RWPE1 (cell line): ENCODE data around the gene KDM2A.
"Not testable (repeated sequence)": the region's sequence is repeated elsewhere in the genome, so short reads cannot be mapped to it uniquely, and the experiment has no call there.

Experiments
- CTCF ChIA-PET: fragments of 350-600 bp; sonication (Branson Sonifier 250); formaldehyde crosslinking; extraction: SDS; loops from one replicate; lab custom pipeline; 2021; lab: Yijun Ruan, JAX
- POLR2A ChIA-PET: fragments of 400-600 bp; formaldehyde crosslinking; extraction: SDS; loops from one replicate; lab custom pipeline; 2020; ENCODE audit warnings: antibody characterized with exemption; ENCODE audit not compliant: low non-redundant PET; lab: Yijun Ruan, JAX
- DNase-seq: peaks from one replicate; pipeline ENCODE4 v3.0.0; 2012; ENCODE audit warnings: low spot score
- H3K27ac ChIP-seq: fragments of 450-650 bp; 2 replicates; pipeline ENCODE4 v1.5.1; 2017
- TF ChIP-seq, protein P1 (sequence below): fragments of 450-650 bp; conservative IDR thresholded peaks from 2 replicates; pipeline ENCODE4 v1.5.1; 2017; ENCODE audit warnings: low read depth, mild to moderate bottlenecking

The KDM2A gene

GRCh38 chr11:67197606-67198005 lies 78.5 kb downstream of the KDM2A start:
- no peak for DNase-seq
- TF ChIP-seq, protein P1, sequence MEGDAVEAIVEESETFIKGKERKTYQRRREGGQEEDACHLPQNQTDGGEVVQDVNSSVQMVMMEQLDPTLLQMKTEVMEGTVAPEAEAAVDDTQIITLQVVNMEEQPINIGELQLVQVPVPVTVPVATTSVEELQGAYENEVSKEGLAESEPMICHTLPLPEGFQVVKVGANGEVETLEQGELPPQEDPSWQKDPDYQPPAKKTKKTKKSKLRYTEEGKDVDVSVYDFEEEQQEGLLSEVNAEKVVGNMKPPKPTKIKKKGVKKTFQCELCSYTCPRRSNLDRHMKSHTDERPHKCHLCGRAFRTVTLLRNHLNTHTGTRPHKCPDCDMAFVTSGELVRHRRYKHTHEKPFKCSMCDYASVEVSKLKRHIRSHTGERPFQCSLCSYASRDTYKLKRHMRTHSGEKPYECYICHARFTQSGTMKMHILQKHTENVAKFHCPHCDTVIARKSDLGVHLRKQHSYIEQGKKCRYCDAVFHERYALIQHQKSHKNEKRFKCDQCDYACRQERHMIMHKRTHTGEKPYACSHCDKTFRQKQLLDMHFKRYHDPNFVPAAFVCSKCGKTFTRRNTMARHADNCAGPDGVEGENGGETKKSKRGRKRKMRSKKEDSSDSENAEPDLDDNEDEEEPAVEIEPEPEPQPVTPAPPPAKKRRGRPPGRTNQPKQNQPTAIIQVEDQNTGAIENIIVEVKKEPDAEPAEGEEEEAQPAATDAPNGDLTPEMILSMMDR = no peak
- H3K27ac ChIP-seq = no peak overlapping the region
- CTCF ChIA-PET = interaction anchor here (0.5 kb wide), 1 partner anchor 20 kb away, joined by 3 read pairs; no protein-coding TSS in a partner anchor
- POLR2A ChIA-PET = no interaction called here

DNA sequence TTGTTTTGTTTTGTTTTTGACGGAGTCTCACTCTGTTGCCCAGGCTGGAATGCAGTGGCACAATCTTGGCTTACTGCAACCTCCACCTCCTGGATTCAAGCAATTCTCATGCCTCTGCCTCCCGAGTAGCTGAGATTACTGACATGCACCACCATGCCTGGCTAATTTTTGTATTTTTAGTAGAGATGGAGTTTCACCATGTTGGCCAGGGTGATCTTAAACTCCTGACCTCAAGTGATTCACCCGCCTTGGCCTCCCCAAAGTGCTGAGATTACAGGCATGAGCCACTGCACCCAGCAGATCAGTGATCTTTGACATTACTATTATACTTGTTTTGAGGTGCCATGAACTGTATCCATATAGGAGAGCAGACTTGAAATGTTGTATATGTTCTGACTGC lies 79.7 kb downstream of the KDM2A start:
- POLR2A ChIA-PET, CTCF ChIA-PET, DNase-seq, H3K27ac ChIP-seq: not testable (repeated sequence)

GRCh38 chr11:67199751-67200150 lies 80.7 kb downstream of the KDM2A start:
- no peak for DNase-seq
- TF ChIP-seq, protein P1 = no peak
- no peak overlapping the region for H3K27ac ChIP-seq
- POLR2A ChIA-PET = no interaction called here
- CTCF ChIA-PET = interaction anchor here (0.5 kb wide), 1 partner anchor 14 kb away, joined by 4 read pairs; no protein-coding TSS in a partner anchor

- DNase-seq = no peak
- CTCF ChIA-PET = no interaction called here
- TF ChIP-seq, protein P1 = no peak
- POLR2A ChIA-PET = interaction anchor here (0.7 kb wide), 1 partner anchor 11 kb away, joined by 10 read pairs; no protein-coding TSS in a partner anchor
- H3K27ac ChIP-seq = no peak overlapping the region
These were observed 83.0 kb downstream of the KDM2A start for GRCh38 chr11:67202028-67202427.

GRCh38 chr11:67204822-67205221 lies 85.8 kb downstream of the KDM2A start:
- POLR2A ChIA-PET = no interaction called here

DNA sequence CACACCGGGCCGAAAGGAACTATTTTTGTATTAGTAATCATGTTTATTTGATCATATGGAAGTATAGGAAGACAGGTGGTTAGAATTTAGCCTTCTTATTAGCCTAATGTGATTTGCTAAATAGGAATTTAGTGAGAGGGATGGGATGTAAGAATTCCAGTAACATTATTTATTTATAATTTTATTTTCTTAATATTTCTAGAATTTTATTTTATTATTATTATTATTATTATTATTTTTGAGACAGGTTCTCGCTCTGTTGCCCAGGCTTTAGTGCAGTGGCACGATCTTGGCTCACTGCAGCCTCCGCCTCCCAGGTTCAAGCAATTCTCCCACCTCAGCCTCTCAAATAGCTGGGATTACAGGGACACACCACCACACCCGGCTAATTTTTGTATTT lies 90.2 kb downstream of the KDM2A start:
- H3K27ac ChIP-seq, CTCF ChIA-PET, DNase-seq, POLR2A ChIA-PET: not testable (repeated sequence)

More at GRCh38 chr11:67204822-67205221, 85.8 kb downstream of the KDM2A start:
- no peak overlapping the region for H3K27ac ChIP-seq
- CTCF ChIA-PET = interaction anchor here (0.6 kb wide), 1 partner anchor 28 kb away, joined by 4 read pairs; no protein-coding TSS in a partner anchor
- TF ChIP-seq, protein P1 = no peak
- no peak for DNase-seq

DNA sequence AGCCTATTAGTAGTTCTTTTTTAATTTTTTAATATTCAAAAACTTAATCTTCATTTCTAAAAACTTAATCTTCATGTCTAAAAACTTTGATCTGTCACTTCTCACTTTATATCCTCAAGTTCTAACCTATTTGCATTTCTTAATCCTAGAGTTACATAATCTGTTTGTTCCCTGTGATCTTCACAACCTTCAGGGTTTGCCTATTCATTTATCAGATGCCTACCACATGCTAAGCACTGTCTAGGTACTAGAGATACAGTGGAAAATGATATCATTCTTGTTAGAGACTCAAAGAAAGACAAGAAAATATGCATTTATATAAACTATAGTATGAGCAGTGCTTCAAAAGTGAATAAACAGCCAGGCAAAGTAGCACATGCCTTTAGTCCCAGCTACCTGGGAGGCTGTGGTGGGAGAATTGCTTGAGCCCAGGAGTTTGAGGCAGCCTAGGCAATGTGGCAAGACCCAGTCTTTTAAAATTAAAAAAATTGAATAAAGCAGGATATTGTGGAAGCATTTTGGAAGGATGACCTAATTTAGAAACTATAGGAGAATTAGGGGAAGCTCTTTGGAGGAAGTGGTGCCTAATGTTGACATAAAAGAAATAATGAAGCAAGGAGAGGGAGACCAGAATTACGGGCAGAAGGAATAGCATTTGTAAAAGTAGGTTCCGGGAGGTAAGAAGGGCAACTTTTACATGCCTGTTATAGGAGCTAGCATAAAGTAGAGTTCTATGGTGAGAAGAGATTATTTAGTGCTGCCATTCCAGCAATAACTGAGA lies 92.8 kb downstream of the KDM2A start:
- no peak for DNase-seq
- POLR2A ChIA-PET = no interaction called here
- H3K27ac ChIP-seq = no peak overlapping the region
- CTCF ChIA-PET = interaction anchor here (0.8 kb wide), 2 partner anchors 16 to 19 kb away, joined by 3 to 6 read pairs; no protein-coding TSS in a partner anchor
- TF ChIP-seq, protein P1 = no peak
